Measurements from ENCODE around the gene KCNAB3. TPM values are rescaled to one million over a fixed set of nuclear protein-coding genes. Genes with fewer than 3 reads are reported as not detected.

KCNAB3 gene
- total RNA-seq, 2 experiments from 2014 or later, result 4.9 to 5.3 TPM

DNA sequence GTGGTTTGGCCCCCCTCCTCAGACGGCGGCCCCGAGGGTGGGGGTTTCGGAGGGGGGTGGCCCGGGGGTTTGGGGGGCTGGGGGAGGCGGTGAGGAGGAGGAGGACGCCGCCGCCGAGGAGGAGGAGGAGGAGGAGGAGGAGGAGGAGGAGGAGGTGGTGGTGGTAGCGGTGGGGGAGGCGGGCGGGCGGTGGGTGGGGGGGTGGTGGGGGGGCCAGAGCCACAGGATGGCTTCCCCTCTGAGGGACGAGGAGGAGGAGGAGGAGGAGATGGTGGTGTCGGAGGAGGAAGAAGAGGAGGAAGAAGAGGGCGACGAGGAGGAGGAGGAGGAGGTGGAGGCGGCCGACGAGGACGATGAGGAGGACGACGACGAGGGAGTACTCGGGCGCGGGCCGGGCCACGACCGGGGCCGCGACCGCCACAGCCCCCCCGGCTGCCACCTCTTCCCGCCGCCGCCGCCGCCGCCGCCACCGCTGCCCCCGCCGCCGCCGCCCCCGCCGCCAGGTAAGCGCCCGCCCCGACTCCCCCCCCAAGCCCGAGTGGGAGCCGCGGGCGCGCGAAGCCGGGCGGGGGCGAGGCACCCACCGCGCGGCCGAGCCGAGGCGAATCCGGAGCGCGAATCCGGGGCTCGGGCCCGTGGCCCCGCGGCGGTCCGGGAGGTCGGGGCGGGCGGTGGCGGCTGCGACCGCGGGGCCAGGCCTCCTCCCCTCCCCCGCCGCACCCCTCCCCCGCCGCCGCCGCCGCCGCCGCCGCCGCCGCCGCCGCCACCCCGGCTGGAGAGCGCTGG is 44.9 kb downstream of the KCNAB3 start:
- ChIA-PET CTCF (interaction anchor here (0.6 to 2.2 kb wide), 3 partner anchors 48 to 229 kb away, joined by 3 to 6 read pairs (median 3); no protein-coding TSS in a partner anchor), POLR2A (interaction anchor here (1.7 to 2.2 kb wide), 2 partner anchors 28 to 31 kb away, joined by 4 to 19 read pairs; partner anchors contain the start of genes CYB5D1, NAA38 and RNF227)
- no peaks in the 10 kb centered on the region for H3K9me3 Mint-ChIP-seq
- H3K36me3 Mint-ChIP-seq, result peaks cover 10% of the 10 kb centered on the region
- peak overlapping the region; percentile 84 for H3K27ac Mint-ChIP-seq
- H3K4me3 Mint-ChIP-seq, result peak overlapping the region; percentile 69
- no peaks in the 10 kb centered on the region for H3K4me1 Mint-ChIP-seq (ENCODE audit: low read depth)
- intact Hi-C loops (cut with micrococcal nuclease), result no loop called here
- H3K27me3 Mint-ChIP-seq, result no peaks in the 10 kb centered on the region
- peak; percentile 42 for DNase-seq

DNA sequence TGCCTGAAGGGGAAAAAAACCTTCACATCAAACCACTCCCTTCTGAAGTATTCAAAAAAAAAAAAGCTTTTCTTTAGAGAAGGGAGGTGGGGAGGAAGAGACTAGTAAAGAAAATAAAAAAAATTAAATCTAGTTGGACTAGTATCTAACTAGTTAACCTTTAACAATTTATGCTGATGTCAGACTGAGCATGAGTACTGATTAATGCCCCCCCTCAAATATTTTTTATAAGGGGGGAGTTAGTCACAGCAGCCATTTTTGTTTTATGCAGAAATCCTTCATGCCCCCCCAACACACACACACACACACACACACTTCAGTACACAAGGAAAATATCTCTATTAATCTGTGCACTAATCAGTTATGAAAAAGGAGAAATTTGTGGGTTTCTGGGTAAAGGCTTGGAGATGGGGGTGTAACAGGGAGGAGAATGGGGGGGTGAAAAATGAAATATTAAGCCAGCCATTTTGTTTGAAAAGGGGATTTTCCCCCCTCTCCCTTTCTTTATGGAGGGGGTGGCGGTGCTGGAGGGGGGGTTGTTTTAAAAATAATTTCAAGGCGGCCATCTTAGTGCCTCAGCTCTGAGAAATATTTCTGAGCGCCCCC is 45.8 kb downstream of the KCNAB3 start:
- intact Hi-C loops (cut with micrococcal nuclease), result no loop called here
- peak overlapping the region; percentile 86 for H3K27ac Mint-ChIP-seq
- peaks cover 5% of the 10 kb centered on the region for H3K36me3 Mint-ChIP-seq
- H3K4me3 Mint-ChIP-seq, result peak overlapping the region; percentile 69
- H3K27me3 Mint-ChIP-seq, result no peaks in the 10 kb centered on the region
- ChIA-PET CTCF (interaction anchor here (0.6 to 1.1 kb wide), 3 partner anchors 47 to 230 kb away, joined by 3 read pairs; no protein-coding TSS in a partner anchor), POLR2A (interaction anchor here (0.6 kb wide), 1 partner anchor 41 kb away, joined by 3 read pairs; no protein-coding TSS in a partner anchor)
- H3K9me3 Mint-ChIP-seq, result no peaks in the 10 kb centered on the region
- DNase-seq, result peak; percentile 53
- H3K4me1 Mint-ChIP-seq (ENCODE audit: low read depth), result no peaks in the 10 kb centered on the region

DNA sequence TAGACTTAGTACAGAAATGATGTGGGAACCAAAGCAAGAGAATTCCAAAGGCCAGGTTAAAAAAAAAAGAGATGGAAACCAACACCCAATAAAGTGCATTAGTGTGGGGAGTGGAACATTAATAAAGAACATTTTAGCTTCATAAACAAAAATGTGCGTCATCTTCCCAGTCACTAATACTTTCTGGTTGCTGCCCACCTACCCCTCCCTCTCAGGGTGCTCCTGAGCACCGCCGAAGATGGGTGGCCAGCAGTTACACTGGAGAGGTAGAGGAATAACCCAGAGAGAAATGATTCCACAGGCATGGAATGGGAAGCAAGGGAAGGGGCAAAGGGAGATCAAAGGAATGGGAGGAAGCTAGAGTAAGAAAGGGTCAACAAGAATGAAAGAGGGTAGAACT is 47.0 kb downstream of the KCNAB3 start:
- no peaks in the 10 kb centered on the region for H3K9me3 Mint-ChIP-seq
- intact Hi-C loops (cut with micrococcal nuclease), result no loop called here
- H3K4me1 Mint-ChIP-seq (ENCODE audit: low read depth), result no peaks in the 10 kb centered on the region
- POLR2A ChIA-PET, result no interaction called here
- no peaks in the 10 kb centered on the region for H3K27me3 Mint-ChIP-seq
- H3K4me3 Mint-ChIP-seq, result no peak overlapping the region
- H3K27ac Mint-ChIP-seq, result no peak overlapping the region
- peaks cover 5% of the 10 kb centered on the region for H3K36me3 Mint-ChIP-seq
- CTCF ChIA-PET, result interaction anchor here (0.7 to 1.0 kb wide), 4 partner anchors 15 to 556 kb away, joined by 3 to 6 read pairs (median 3); no protein-coding TSS in a partner anchor
- DNase-seq, result no peak

DNA sequence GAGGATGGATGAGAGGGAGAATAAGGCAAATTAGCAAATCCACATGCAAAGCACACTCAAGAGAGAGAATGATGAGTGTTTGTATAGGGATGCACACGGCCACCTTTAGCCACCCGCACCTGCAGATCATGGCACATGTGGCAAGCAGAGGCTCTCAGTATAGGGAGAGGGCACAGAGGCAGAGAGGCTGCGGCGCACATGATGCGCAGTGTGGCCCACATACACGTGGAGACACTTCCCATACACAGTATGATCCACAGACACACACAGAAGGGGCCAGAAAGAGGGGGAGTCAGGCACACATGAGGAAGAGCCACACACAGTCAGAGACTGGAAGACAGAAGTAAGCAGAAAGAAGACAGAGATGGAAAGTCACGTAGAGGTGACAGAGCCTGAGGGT is 47.6 kb downstream of the KCNAB3 start:
- no peaks in the 10 kb centered on the region for H3K9me3 Mint-ChIP-seq
- no peak for DNase-seq
- intact Hi-C loops (cut with micrococcal nuclease), result no loop called here
- CTCF ChIA-PET, result interaction anchor here (1.0 kb wide), 1 partner anchor 108 kb away, joined by 3 read pairs; no protein-coding TSS in a partner anchor
- POLR2A ChIA-PET, result no interaction called here
- H3K27me3 Mint-ChIP-seq, result no peaks in the 10 kb centered on the region
- H3K36me3 Mint-ChIP-seq, result peaks cover 5% of the 10 kb centered on the region
- H3K4me1 Mint-ChIP-seq (ENCODE audit: low read depth), result no peaks in the 10 kb centered on the region
- no peak overlapping the region for H3K27ac Mint-ChIP-seq
- H3K4me3 Mint-ChIP-seq, result no peak overlapping the region

DNA sequence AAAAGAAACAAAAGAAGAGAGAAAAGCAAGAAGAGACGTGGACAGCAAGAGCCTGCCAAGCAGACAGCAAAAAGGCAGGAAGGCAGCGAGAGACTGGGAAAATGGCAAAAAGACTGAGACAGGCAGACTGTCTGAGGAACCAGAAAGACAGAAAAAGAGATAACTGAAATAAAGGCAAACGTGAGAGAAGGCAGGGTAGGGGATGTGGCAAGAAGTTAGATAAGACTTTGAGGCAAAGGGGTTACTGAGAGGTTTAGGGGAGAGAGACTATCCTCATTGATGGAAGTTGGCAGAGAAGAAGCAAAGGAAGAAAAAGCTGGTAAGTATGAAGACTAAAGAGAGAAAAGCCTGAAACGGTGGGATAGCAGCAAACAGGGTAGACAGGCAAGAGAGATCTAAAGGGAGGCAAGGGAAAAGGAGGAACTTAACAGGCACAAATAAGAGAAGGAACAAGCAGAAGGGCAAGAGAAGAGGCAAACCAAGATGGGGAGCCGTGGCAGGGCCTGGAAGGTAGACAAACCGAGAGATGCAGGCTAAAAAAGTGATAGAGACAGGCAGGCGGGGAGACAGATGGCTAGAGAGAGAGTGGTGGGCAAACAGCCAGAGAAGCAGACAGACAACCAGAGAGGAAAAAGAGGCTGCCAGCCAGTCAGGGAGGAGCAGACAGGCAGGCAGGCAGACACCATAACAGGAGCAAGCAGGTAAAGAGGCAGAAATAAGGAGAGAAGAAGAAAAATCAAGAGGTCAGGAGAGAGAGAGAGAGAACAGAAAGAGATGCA is 48.2 kb downstream of the KCNAB3 start:
- CTCF ChIA-PET, result no interaction called here
- Mint-ChIP-seq H3K27me3 (no peaks in the 10 kb centered on the region), H3K4me3 (no peak overlapping the region), H3K27ac (no peak overlapping the region), H3K9me3 (no peaks in the 10 kb centered on the region), H3K36me3 (peaks cover 5% of the 10 kb centered on the region), H3K4me1 (ENCODE audit: low read depth) (no peaks in the 10 kb centered on the region)
- POLR2A ChIA-PET, result no interaction called here
- intact Hi-C loops (cut with micrococcal nuclease), result no loop called here
- no peak for DNase-seq

DNA sequence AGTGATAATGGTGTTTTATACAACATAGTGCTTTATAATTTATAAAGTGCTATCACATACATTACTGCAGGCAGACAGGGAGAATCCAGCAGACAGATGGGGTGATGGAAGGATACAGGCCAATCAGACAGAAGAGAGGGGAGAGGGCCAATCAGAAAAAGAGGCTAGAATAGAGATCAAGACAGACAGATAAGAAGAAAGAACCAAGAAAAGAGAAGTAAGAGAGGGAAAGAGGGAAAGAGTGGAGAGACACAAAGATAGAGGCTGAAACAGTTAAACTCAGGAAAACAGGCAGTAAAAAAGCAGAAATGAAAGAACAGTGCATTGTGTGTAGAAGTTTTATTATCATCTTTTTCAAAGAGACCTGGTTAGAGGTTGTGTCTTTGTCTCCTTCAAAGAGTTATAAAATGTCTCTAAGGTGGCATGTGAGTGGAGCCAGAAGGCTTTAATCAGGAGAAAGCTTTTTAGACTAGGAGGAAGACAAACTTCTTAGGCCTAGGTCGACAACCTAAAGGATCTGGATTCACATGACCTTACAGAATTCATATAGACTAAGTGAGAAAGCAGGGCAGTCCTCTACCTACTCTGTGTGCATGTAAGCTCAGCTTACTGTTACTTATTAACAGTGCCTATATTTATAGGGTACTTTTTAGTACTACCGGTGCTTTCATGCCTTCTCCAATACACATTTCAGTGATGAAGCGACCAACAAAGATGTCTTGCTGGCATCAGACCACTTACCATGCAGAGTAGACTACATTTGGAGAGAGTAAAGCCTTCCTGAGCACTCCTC is 49.4 kb downstream of the KCNAB3 start:
- POLR2A ChIA-PET, result no interaction called here
- H3K27me3 Mint-ChIP-seq, result no peaks in the 10 kb centered on the region
- CTCF ChIA-PET, result interaction anchor here (1.5 kb wide), 1 partner anchor 19 kb away, joined by 3 read pairs; no protein-coding TSS in a partner anchor
- intact Hi-C loops (cut with micrococcal nuclease), result no loop called here
- no peak overlapping the region for H3K27ac Mint-ChIP-seq
- H3K9me3 Mint-ChIP-seq, result no peaks in the 10 kb centered on the region
- no peaks in the 10 kb centered on the region for H3K36me3 Mint-ChIP-seq
- H3K4me3 Mint-ChIP-seq, result no peak overlapping the region
- DNase-seq, result no peak
- H3K4me1 Mint-ChIP-seq (ENCODE audit: low read depth), result no peaks in the 10 kb centered on the region

DNA sequence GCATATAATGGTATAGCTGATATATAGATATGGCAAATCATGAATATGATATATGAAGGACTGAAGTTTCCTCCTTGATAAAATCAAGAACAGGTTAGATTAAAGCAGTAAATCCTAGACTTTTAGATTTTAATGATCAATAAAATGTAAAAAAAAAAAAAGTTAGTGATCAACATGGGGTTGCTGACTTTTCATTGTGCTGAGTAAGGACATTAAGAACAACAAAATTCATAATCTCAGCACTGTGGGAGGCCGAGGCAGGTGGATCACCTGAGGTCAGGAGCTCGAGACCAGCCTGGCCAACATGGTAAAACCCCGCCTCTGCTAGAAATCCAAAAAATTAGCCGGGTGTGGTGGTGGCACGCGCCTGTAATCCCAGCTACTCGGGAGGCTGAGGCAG is 51.4 kb downstream of the KCNAB3 start:
- intact Hi-C loops (cut with micrococcal nuclease), result no loop called here
- ChIA-PET CTCF (interaction anchor here (0.7 to 2.3 kb wide), 2 partner anchors 11 to 15 kb away, joined by 4 to 9 read pairs; no protein-coding TSS in a partner anchor), POLR2A (interaction anchor here (0.5 kb wide), 1 partner anchor 19 kb away, joined by 3 read pairs; no protein-coding TSS in a partner anchor)
- no peaks in the 10 kb centered on the region for H3K9me3 Mint-ChIP-seq
- peaks cover 6% of the 10 kb centered on the region for H3K36me3 Mint-ChIP-seq
- no peaks in the 10 kb centered on the region for H3K4me1 Mint-ChIP-seq (ENCODE audit: low read depth)
- no peak for DNase-seq
- no peak overlapping the region for H3K27ac Mint-ChIP-seq
- H3K27me3 Mint-ChIP-seq, result no peaks in the 10 kb centered on the region
- H3K4me3 Mint-ChIP-seq, result no peak overlapping the region

DNA sequence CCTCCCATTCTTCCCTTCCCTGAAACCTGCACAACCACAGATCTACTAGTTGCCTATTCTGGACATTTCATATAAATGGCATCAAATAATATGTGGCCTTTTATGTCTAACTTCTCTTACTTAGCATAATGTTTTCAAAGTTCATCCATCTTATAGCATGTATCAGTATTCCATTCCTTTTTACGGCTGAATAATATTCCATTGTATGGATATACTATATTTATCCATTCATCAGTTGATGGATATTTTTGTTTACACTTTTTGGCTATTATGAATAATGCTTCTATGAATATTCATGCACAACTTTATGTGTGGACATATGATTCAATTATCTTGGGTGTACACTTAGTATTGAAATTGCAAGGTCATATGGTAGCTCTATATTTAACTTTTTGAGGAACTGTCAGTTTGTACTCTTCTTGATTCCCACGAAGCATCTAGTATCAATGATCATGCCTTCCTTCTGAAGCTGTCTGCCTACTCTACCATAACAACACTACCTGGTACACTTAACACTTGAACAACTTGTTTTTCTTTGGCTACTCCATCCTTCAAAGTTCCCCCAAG is 53.8 kb downstream of the KCNAB3 start:
- no peaks in the 10 kb centered on the region for H3K9me3 Mint-ChIP-seq
- CTCF ChIA-PET, result interaction anchor here (1.0 to 1.1 kb wide), 2 partner anchors 19 to 113 kb away, joined by 3 read pairs; partner anchors contain the start of gene NAA38
- H3K27me3 Mint-ChIP-seq, result no peaks in the 10 kb centered on the region
- no peak overlapping the region for H3K4me3 Mint-ChIP-seq
- intact Hi-C loops (cut with micrococcal nuclease), result no loop called here
- H3K4me1 Mint-ChIP-seq (ENCODE audit: low read depth), result no peaks in the 10 kb centered on the region
- no peak for DNase-seq
- peaks cover 9% of the 10 kb centered on the region for H3K36me3 Mint-ChIP-seq
- no peak overlapping the region for H3K27ac Mint-ChIP-seq
- POLR2A ChIA-PET, result interaction anchor here (0.5 kb wide), 1 partner anchor 25 kb away, joined by 3 read pairs; no protein-coding TSS in a partner anchor

DNA sequence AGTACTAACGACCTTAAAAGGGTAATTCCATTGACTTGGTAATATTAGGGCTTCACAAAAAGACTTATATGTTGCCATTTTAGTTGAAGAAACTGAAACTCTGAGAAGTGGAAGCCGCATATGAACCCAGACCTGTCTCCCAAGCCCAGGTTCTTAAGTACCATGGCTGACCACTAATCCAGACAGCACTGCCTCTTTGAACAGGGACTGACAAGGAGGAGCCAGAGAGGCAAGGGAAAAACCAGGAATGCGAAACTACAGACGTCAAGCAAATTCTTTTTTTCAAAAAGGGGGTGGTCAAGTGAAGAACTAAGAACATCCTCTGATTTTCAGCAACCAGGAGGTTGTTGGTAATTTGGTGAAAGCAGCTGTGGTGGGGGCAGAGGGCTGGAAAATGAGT is 56.6 kb downstream of the KCNAB3 start:
- Mint-ChIP-seq H3K4me3 (no peak overlapping the region), H3K9me3 (no peaks in the 10 kb centered on the region), H3K27ac (no peak overlapping the region), H3K4me1 (ENCODE audit: low read depth) (peaks cover 12% of the 10 kb centered on the region), H3K36me3 (peaks cover 9% of the 10 kb centered on the region), H3K27me3 (no peaks in the 10 kb centered on the region)
- intact Hi-C loops (cut with micrococcal nuclease), result no loop called here
- ChIA-PET CTCF (interaction anchor here (0.6 to 4.4 kb wide), 2 partner anchors 9 to 11 kb away, joined by 3 to 26 read pairs; no protein-coding TSS in a partner anchor), POLR2A (interaction anchor here (1.4 kb wide), 1 partner anchor 16 kb away, joined by 3 read pairs; the partner anchor contains the start of gene NAA38)
- DNase-seq, result no peak
